SK-N-MC (cell line): ENCODE results near the gene CRIM1.

Source experiments
- EZH2 ChIP-seq: fragments of 200-600 bp; sonication (generic); IDR thresholded peaks from one replicate; pipeline ENCODE4 v1.6.1; 2017; ENCODE audit warnings: antibody characterized with exemption
- POLR2AphosphoS5 ChIP-seq: IDR thresholded peaks from 2 replicates; pipeline ENCODE4 v1.6.1; 2012; ENCODE audit warnings: mild to moderate bottlenecking, low read depth, low read length, borderline replicate concordance

DNA sequence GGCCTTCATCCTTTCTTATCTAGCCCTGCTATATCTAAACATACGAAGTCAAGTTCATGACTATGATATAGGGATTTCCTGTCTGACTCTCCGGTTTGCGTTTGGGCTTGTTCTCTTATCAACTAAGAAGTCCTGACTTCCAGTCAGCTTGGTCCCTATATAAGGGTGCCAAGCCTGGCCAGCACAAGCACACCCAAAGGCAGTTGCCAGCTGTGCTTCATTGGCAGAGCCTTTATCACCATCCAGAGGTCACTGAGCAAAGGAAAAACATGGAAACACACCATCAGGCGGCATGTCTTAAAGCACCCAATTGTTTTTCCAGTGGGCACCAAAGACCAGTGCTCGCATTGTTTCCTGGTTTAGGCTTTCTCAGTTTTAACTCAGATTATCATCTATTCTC lies 169.7 kb downstream of the CRIM1 start:
- TF ChIP-seq POLR2AphosphoS5 (no peak), EZH2 (no peak)
